GM12878 (cell line): Measurements from ENCODE around the gene TSPO. TPM values are rescaled to one million over a fixed set of nuclear protein-coding genes. Genes with fewer than 3 reads are reported as not detected.
A peak's percentile ranks its signal among the peaks of the same experiment; 100 is the strongest.
"Not testable (repeated sequence)": the region's sequence is repeated elsewhere in the genome, so short reads cannot be mapped to it uniquely, and the experiment has no call there.

Experiments used
- ATAC-seq: fragments of 200-7000 bp; cut with Tn5 transposase; 3 replicates; pipeline ENCODE4 v1.9.1; 2020; ENCODE audit warnings: mild to moderate bottlenecking, moderate library complexity
- BruUV-seq: library from RNA; stranded (reverse); fragments of 400-500 nt; replicated peaks from 2 replicates; lab custom pipeline; 2021; lab: Mats Ljungman, UMichigan
- CTCF ChIA-PET: fragments of 300-600 bp; sonication (Branson Sonifier 250); formaldehyde crosslinking; extraction: SDS; loops from one replicate; lab custom pipeline; 2021; ENCODE audit warnings: inconsistent platforms; lab: Yijun Ruan, JAX
- POLR2A ChIA-PET: fragments of 350-600 bp; formaldehyde crosslinking; extraction: SDS; loops from one replicate; lab custom pipeline; 2021; ENCODE audit warnings: inconsistent platforms; lab: Charles Lee
- RAD21 ChIA-PET: fragments of 300-600 bp; sonication (Branson Sonifier 250); formaldehyde crosslinking; loops from one replicate; lab custom pipeline; 2023; ENCODE audit warnings: antibody characterized with exemption; ENCODE audit not compliant: unreplicated experiment; lab: Charles Lee
- SMC1A ChIA-PET: fragments of 300-600 bp; sonication (Branson Sonifier 250); formaldehyde crosslinking; loops from one replicate; lab custom pipeline; 2023; ENCODE audit not compliant: unreplicated experiment, uncharacterized antibody; lab: Charles Lee
- DNase-seq: peaks from one replicate; pipeline ENCODE4 v3.0.0-alpha.2; 2011; ENCODE audit warnings: low read depth, low spot score
- FAIRE-seq: peaks from 3 replicates; lab custom pipeline; 2011; peaks lifted over from hg19 to GRCh38; lab: Jason Lieb, UNC
- H2AFZ ChIP-seq: 2 replicates; pipeline ENCODE4 v1.6.0; 2011; ENCODE audit warnings: low read depth, low read length, control low read depth; ENCODE audit not compliant: control insufficient read depth
- H3K27ac ChIP-seq: 2 replicates; pipeline ENCODE4 v1.5.1; 2011; ENCODE audit warnings: control low read depth; ENCODE audit not compliant: control insufficient read depth, insufficient read depth
- H3K27me3 ChIP-seq, 2 experiments: replicated peaks in 1 of 2; 2 replicates each; pipeline versions ENCODE4 v1.6.0 to v1.6.1; 2011; ENCODE audit warnings: low read length in 1 of 2; ENCODE audit not compliant: control insufficient read depth in 2 of 2, insufficient read depth in 2 of 2
- H3K36me3 ChIP-seq, 2 experiments: 2 replicates each; pipeline ENCODE4 v1.5.1; 2011; ENCODE audit warnings: low read length in 1 of 2; ENCODE audit not compliant: control insufficient read depth in 2 of 2, insufficient read depth in 2 of 2
- H3K4me1 ChIP-seq: 2 replicates; pipeline ENCODE4 v1.6.1; 2011; ENCODE audit warnings: mild to moderate bottlenecking, low read length, moderate library complexity, mixed read lengths; ENCODE audit not compliant: control insufficient read depth, insufficient read depth
- H3K4me2 ChIP-seq: 2 replicates; pipeline ENCODE4 v1.6.0; 2011; ENCODE audit warnings: control low read depth; ENCODE audit not compliant: control insufficient read depth, insufficient read depth
- H3K4me3 ChIP-seq: fragments of 200-600 bp; sonication (generic); 2 replicates; pipeline ENCODE4 v1.5.1; 2016
- H3K79me2 ChIP-seq: 2 replicates; pipeline ENCODE4 v1.6.0; 2011; ENCODE audit warnings: low read length; ENCODE audit not compliant: control insufficient read depth, insufficient read depth
- H3K9ac ChIP-seq: 2 replicates; pipeline ENCODE4 v1.8.0; 2011; ENCODE audit warnings: low read length, control low read depth, mixed read lengths; ENCODE audit not compliant: control insufficient read depth, insufficient read depth
- H3K9me3 ChIP-seq: replicated peaks from 3 replicates; pipeline ENCODE4 v1.5.1; 2011; ENCODE audit warnings: mild to moderate bottlenecking, low read length; ENCODE audit not compliant: control insufficient read depth, insufficient read depth
- H4K20me1 ChIP-seq: 2 replicates; pipeline ENCODE4 v1.6.0; 2011; ENCODE audit not compliant: control insufficient read depth, insufficient read depth
- BHLHE40 ChIP-seq, 2 experiments: fragments of 450-650 bp in 1 of 2; IDR thresholded peaks; 2 replicates each; pipeline ENCODE4 v1.6.1; 2011 to 2017; ENCODE audit warnings: low read depth in 2 of 2, borderline replicate concordance in 1 of 2, improper control_type of control experiment in 1 of 2, low read length in 1 of 2, mild to moderate bottlenecking in 1 of 2
- TCF7 ChIP-seq: IDR thresholded peaks from 2 replicates; pipeline ENCODE4 v1.6.1; 2014; ENCODE audit warnings: antibody characterized with exemption, borderline replicate concordance
- whole genome bisulfite sequencing: methylation state at CpG from one replicate; pipeline ENCODE4 v1.1.6; 2016; ENCODE audit warnings: low lambda C conversion rate; ENCODE audit not compliant: insufficient replicate concordance, insufficient coverage; ENCODE audit errors: missing lambda C conversion rate; 5-methylcytosine and 5-hydroxymethylcytosine counted together
- in situ Hi-C: fragments of 300-500 bp; cut with MboI; formaldehyde crosslinking; loops from 9 replicates; pipeline ENCODE4 v1.14.3; 2018; ENCODE audit warnings: mixed read lengths
- intact Hi-C: fragments of 100-400 bp; cut with micrococcal nuclease; formaldehyde crosslinking; loops from one replicate; pipeline ENCODE4 v1.14.2; 2022; ENCODE audit not compliant: unreplicated experiment
- polyA plus RNA-seq, 11 experiments: library from polyadenylated mRNA; depleted of rRNA in 4 of 11; unstranded in 6 of 11; stranded (reverse) in 5 of 11; fragments of >200 nt; fragmentation: Nextera tagmentation in 4 of 11; fragmentation: Illumina TruSeq in 1 of 11; extraction: Ambion mirVana in 4 of 11; extraction: Trizol in 1 of 11; gene quantifications; 1 replicate in 1 of 11; 2 replicates in 10 of 11; pipeline versions ENCODE4 v1.2.1 to v1.2.3, GENCODE V29; 2011 to 2016; ENCODE audit warnings: inconsistent platforms in 2 of 11, missing spikeins in 2 of 11, low read depth in 1 of 11
- total RNA-seq, 4 experiments: library from RNA; depleted of rRNA in 3 of 4; stranded (reverse); fragments of >200 nt in 3 of 4; fragmentation: Illumina TruSeq in 1 of 4; extraction: Trizol in 1 of 4; gene quantifications; 2 replicates each; pipeline versions ENCODE4 v1.2.1 to v1.2.3, GENCODE V29; 2013 to 2021

TSPO gene
- total and polyA plus RNA-seq, 10 of the 15 experiments (the other 5 are each of a cell fraction or from before 2014, with no cell fraction given): 1.4 to 50.5 (median 18.8) TPM

DNA sequence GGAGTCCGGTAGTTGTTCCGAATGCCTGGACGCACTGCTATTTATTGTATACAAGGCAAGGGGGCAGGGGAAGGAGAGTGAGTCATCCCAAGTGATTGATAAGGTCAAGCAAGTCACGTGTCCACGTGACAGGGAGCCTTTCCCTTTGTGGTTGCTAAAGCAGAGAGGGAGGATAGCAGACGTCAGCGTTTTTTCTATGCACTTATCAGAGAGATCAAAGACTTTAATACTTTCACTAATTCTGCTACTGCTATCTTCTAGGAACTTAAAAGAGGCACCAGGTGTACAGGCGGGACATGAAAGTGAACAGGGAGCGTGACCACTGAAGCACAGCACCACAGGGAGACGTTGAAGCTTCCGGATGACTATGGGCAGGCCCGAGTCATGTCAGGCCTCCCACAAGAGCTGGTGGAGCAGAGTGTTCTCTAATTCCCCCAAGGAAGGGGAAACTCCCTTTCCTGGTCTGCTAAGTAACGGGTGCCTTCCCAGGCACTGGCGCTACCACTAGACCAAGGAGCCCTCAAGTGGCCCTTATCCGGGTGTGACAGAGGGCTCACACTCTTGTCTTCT is 47.2 kb upstream of the TSPO start:
- intact Hi-C loops, FAIRE-seq, SMC1A ChIA-PET, ATAC-seq, H3K27ac ChIP-seq, H2AFZ ChIP-seq, H3K9ac ChIP-seq, H3K4me1 ChIP-seq, H3K4me2 ChIP-seq, H3K79me2 ChIP-seq, H3K4me3 ChIP-seq, in situ Hi-C loops, H3K9me3 ChIP-seq, DNase-seq, RAD21 ChIA-PET, H3K27me3 ChIP-seq, H4K20me1 ChIP-seq, H3K36me3 ChIP-seq, BruUV-seq: not testable (repeated sequence)
- peak in 1 of 2 experiments; percentile 46; a peak in 1 of 4 replicates for TF ChIP-seq BHLHE40 (IDR thresholded peaks at IDR 0.05; ENCODE audit: borderline replicate concordance in 1 of 2, low read depth in 2 of 2, low read length in 1 of 2)
- peak; percentile 46; the same call in 1 of the 2 replicates for TF ChIP-seq TCF7
- WGBS: 44% methylated on average over 15 of the region's 15 CpGs
- CTCF ChIA-PET: interaction anchor here (0.6 kb wide), 1 partner anchor 38 kb away, joined by 4 read pairs; no protein-coding TSS in a partner anchor
- POLR2A ChIA-PET: interaction anchor here (0.6 kb wide), 1 partner anchor 30 kb away, joined by 3 read pairs; no protein-coding TSS in a partner anchor

DNA sequence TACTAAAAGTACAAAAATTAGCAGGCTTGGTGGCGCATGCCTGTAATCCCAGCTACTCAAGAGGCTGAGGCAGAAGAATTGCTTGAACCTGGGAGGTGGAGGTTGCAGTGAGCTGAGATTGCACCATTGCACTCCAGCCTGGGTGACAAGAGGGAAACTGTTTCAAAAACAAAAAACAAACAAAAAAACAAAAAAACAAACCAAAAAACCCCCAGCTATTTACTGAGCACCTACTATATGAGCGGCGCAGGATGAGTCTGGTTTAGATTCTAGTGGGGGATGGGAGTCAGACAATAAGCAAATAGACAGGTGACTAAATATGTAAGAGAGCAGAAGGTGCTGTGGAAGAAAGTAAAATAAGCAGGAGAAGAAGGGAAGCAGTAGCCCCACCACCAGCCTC is 46.4 kb upstream of the TSPO start:
- SMC1A ChIA-PET, ATAC-seq, H3K79me2 ChIP-seq, H3K9me3 ChIP-seq, RAD21 ChIA-PET, FAIRE-seq, H3K27me3 ChIP-seq, H3K27ac ChIP-seq, in situ Hi-C loops, POLR2A ChIA-PET, H3K4me2 ChIP-seq, H2AFZ ChIP-seq, intact Hi-C loops, H3K4me3 ChIP-seq, DNase-seq, BruUV-seq, H3K9ac ChIP-seq, H3K36me3 ChIP-seq, H3K4me1 ChIP-seq, H4K20me1 ChIP-seq: not testable (repeated sequence)
- WGBS: 100% methylated on average over 3 of the region's 3 CpGs
- CTCF ChIA-PET: interaction anchor here (0.6 kb wide), 1 partner anchor 39 kb away, joined by 4 read pairs; no protein-coding TSS in a partner anchor
